SK-N-SH (cell line): ENCODE results near the gene CDC26. TPM values are rescaled to one million over a fixed set of nuclear protein-coding genes. Genes with fewer than 3 reads are reported as not detected.

Experiments used
- CTCF ChIA-PET: fragments of 300-600, 350-600 bp; formaldehyde crosslinking; extraction: SDS; loops from one replicate; lab custom pipeline; 2021; lab: Yijun Ruan, JAX
- POLR2A ChIA-PET: fragments of 350-600 bp; sonication (Branson Sonifier 250); formaldehyde crosslinking; extraction: SDS; loops from one replicate; lab custom pipeline; 2020; ENCODE audit warnings: antibody characterized with exemption, inconsistent platforms; lab: Yijun Ruan, JAX
- DNase-seq: peaks from one replicate; pipeline ENCODE4 v3.0.0; 2012
- H2AFZ ChIP-seq: fragments of 200-600 bp; sonication (generic); 2 replicates; pipeline ENCODE4 v1.8.1; 2016; ENCODE audit warnings: antibody characterized with exemption, mild to moderate bottlenecking, low read depth
- H3F3A ChIP-seq: fragments of 200-600 bp; sonication (generic); replicated peaks from 2 replicates; pipeline ENCODE3; 2016; ENCODE audit warnings: antibody characterized with exemption, mild to moderate bottlenecking; ENCODE audit not compliant: insufficient read depth
- H3K27ac ChIP-seq, 2 experiments: fragments of 200-500 bp in 1 of 2; fragments of 200-600 bp in 1 of 2; sonication (Bioruptor generic) in 1 of 2; sonication (generic), shearing (Covaris generic) in 1 of 2; 2 replicates each; pipeline versions ENCODE4 v1.5.1 to v1.6.1; 2014 to 2016; ENCODE audit warnings: low read depth in 2 of 2, inconsistent platforms in 1 of 2, low read length in 1 of 2, mild to moderate bottlenecking in 1 of 2, mixed read lengths in 1 of 2
- H3K27me3 ChIP-seq: fragments of 200-600 bp; sonication (generic), shearing (Covaris generic); 2 replicates; pipeline ENCODE4 v1.6.1; 2016; ENCODE audit warnings: mixed run types; ENCODE audit not compliant: insufficient read depth
- H3K36me3 ChIP-seq, 2 experiments: fragments of 200-500 bp in 1 of 2; fragments of 200-600 bp in 1 of 2; sonication (Bioruptor generic) in 1 of 2; sonication (generic) in 1 of 2; replicated peaks in 1 of 2; 2 replicates each; pipeline versions ENCODE3 to v1.5.1; 2014 to 2016; ENCODE audit warnings: low read length in 1 of 2, mild to moderate bottlenecking in 1 of 2; ENCODE audit not compliant: insufficient read depth in 2 of 2, control insufficient read depth in 1 of 2
- H3K4me1 ChIP-seq, 2 experiments: fragments of 200-500 bp in 1 of 2; fragments of 200-600 bp in 1 of 2; sonication (Bioruptor generic) in 1 of 2; sonication (generic), shearing (Covaris generic) in 1 of 2; 2 replicates each; pipeline versions ENCODE4 v1.5.1 to v1.6.1; 2014 to 2016; ENCODE audit warnings: low read depth in 1 of 2, low read length in 1 of 2, mixed run types in 1 of 2; ENCODE audit not compliant: insufficient read depth in 2 of 2, control insufficient read depth in 1 of 2
- H3K4me2 ChIP-seq: fragments of 200-600 bp; sonication (generic), shearing (Covaris generic); 2 replicates; pipeline ENCODE4 v1.6.1; 2017; ENCODE audit warnings: mixed run types
- H3K4me3 ChIP-seq, 2 experiments: fragments of 200-500 bp in 1 of 2; fragments of 200-600 bp in 1 of 2; sonication (Bioruptor generic) in 1 of 2; sonication (generic), shearing (Covaris generic) in 1 of 2; 2 replicates each; pipeline versions ENCODE4 v1.5.1 to v1.8.1; 2014 to 2016; ENCODE audit warnings: low read depth in 2 of 2, inconsistent platforms in 1 of 2, low read length in 1 of 2, mild to moderate bottlenecking in 1 of 2, mixed read lengths in 1 of 2, moderate library complexity in 1 of 2
- H3K79me2 ChIP-seq: fragments of 200-600 bp; sonication (generic); 2 replicates; pipeline ENCODE4 v1.8.1; 2017; ENCODE audit warnings: mild to moderate bottlenecking; ENCODE audit not compliant: insufficient read depth
- H3K9ac ChIP-seq: fragments of 200-600 bp; sonication (generic); 2 replicates; pipeline ENCODE4 v1.6.1; 2017; ENCODE audit warnings: mixed run types
- H3K9me2 ChIP-seq: fragments of 200-600 bp; sonication (generic); 2 replicates; pipeline ENCODE4 v1.6.1; 2017; ENCODE audit warnings: mixed run types
- H3K9me3 ChIP-seq: fragments of 200-600 bp; sonication (generic); 2 replicates; pipeline ENCODE4 v1.6.1; 2017; ENCODE audit warnings: mixed run types, mild to moderate bottlenecking, moderate library complexity
- H4K20me1 ChIP-seq: fragments of 200-600 bp; sonication (generic); 2 replicates; pipeline ENCODE4 v1.6.1; 2017; ENCODE audit warnings: mild to moderate bottlenecking, mixed run types; ENCODE audit not compliant: insufficient read depth
- CTCF ChIP-seq: fragments of 200-600 bp; sonication (generic); IDR thresholded peaks from 2 replicates; pipeline ENCODE4 v1.6.1; 2017; ENCODE audit warnings: antibody characterized with exemption, mild to moderate bottlenecking, moderate library complexity
- EP300 ChIP-seq, 2 experiments: IDR thresholded peaks; 2 replicates each; pipeline versions ENCODE4 v1.4.0 to v1.6.1; 2012; ENCODE audit warnings: borderline replicate concordance in 1 of 2, low read depth in 1 of 2, low read length in 1 of 2
- FOSL2 ChIP-seq: IDR thresholded peaks from 2 replicates; pipeline ENCODE4 v1.4.0; 2012; ENCODE audit warnings: low read depth, mild to moderate bottlenecking, moderate library complexity, borderline replicate concordance
- FOXM1 ChIP-seq: IDR thresholded peaks from 2 replicates; pipeline ENCODE4 v1.4.0; 2012; ENCODE audit warnings: low read depth, mild to moderate bottlenecking
- GATA2 ChIP-seq: sonication (generic); formaldehyde crosslinking; IDR thresholded peaks from 2 replicates; pipeline ENCODE4 v1.5.0; 2020; ENCODE audit warnings: mild to moderate bottlenecking, missing genetic modification reagents
- JUND ChIP-seq: IDR thresholded peaks from 2 replicates; pipeline ENCODE4 v1.4.0; 2012
- MAX ChIP-seq: IDR thresholded peaks from 2 replicates; pipeline ENCODE4 v1.4.0; 2012; ENCODE audit warnings: low read depth
- MEF2A ChIP-seq: IDR thresholded peaks from 2 replicates; pipeline ENCODE4 v1.4.0; 2012; ENCODE audit warnings: low read depth, borderline replicate concordance
- NRF1 ChIP-seq: IDR thresholded peaks from 2 replicates; pipeline ENCODE4 v1.6.1; 2012; ENCODE audit warnings: low read depth, mild to moderate bottlenecking, low read length
- PBX3 ChIP-seq: IDR thresholded peaks from 2 replicates; pipeline ENCODE4; 2012
- RCOR1 ChIP-seq: fragments of 150-350 bp; IDR thresholded peaks from 2 replicates; pipeline ENCODE4 v1.6.1; 2017; ENCODE audit warnings: antibody characterized with exemption, low read length
- REST ChIP-seq: IDR thresholded peaks from 2 replicates; pipeline ENCODE4 v1.6.1; 2012; ENCODE audit warnings: mild to moderate bottlenecking, low read depth, low read length, moderate library complexity
- RFX5 ChIP-seq: IDR thresholded peaks from 2 replicates; pipeline ENCODE4 v1.6.1; 2012; ENCODE audit warnings: mild to moderate bottlenecking, improper control_type of control experiment, low read length
- TEAD4 ChIP-seq: IDR thresholded peaks from 2 replicates; pipeline ENCODE4 v1.4.0; 2012; ENCODE audit warnings: mild to moderate bottlenecking, borderline replicate concordance; ENCODE audit not compliant: insufficient read depth
- USF1 ChIP-seq: IDR thresholded peaks from 2 replicates; pipeline ENCODE4 v1.4.0; 2012; ENCODE audit warnings: low read depth, borderline replicate concordance
- USF2 ChIP-seq: fragments of 150-350 bp; IDR thresholded peaks from 2 replicates; pipeline ENCODE4 v1.6.1; 2017; ENCODE audit warnings: antibody characterized with exemption, low read length, low read depth, borderline replicate concordance
- YY1 ChIP-seq: IDR thresholded peaks from 2 replicates; pipeline ENCODE4 v1.4.0; 2012; ENCODE audit warnings: low read depth, mild to moderate bottlenecking
- WGBS: methylation state at CpG from one replicate; pipeline ENCODE4 v1.1.6; 2017; ENCODE audit warnings: low lambda C conversion rate; 5-methylcytosine and 5-hydroxymethylcytosine counted together
- polyA plus RNA-seq, 3 experiments: library from polyadenylated mRNA; depleted of rRNA; stranded (reverse); fragments of >200 nt; gene quantifications; 2 replicates each; pipeline ENCODE4 v1.2.3, GENCODE V29; 2012

The CDC26 gene
- polyA plus RNA-seq, 1 of the 3 experiments (the other 2 are of a cell fraction), result 31.0 TPM

GRCh38 chr9:113289091-113289490 is 13.7 kb upstream of the CDC26 start (continued):
- TF ChIP-seq CTCF (no peak), RFX5 (no peak), TEAD4 (no peak), MEF2A (no peak), REST (no peak)

- peaks cover 26% of the 10 kb centered on the region for H3K79me2 ChIP-seq
- TF ChIP-seq GATA2 (CRISPR knock-in tag) (no peak), MAX (no peak), YY1 (no peak), FOXM1 (no peak), PBX3 (no peak), USF1 (no peak), JUND (no peak), USF2 (no peak), FOSL2 (no peak), NRF1 (no peak), RCOR1 (no peak), TEAD4 (no peak), EP300 (IDR thresholded peaks at IDR 0.05; ENCODE audit: borderline replicate concordance in 1 of 2, low read depth in 1 of 2, low read length in 1 of 2) (no peak)
- peaks cover 8% of the 10 kb centered on the region for H3F3A ChIP-seq
- H3K36me3 ChIP-seq, result peaks cover 82 to 84% of the 10 kb centered on the region in 2 experiments
- H3K4me3 ChIP-seq, result no peak overlapping the region
- H3K27ac ChIP-seq, result no peak overlapping the region
- CTCF ChIA-PET, result no interaction called here
- no peaks in the 10 kb centered on the region for H3K9me3 ChIP-seq
- no peak for DNase-seq
- H2AFZ ChIP-seq, result no peak overlapping the region
- POLR2A ChIA-PET, result no interaction called here
- H3K4me2 ChIP-seq, result no peak overlapping the region
- no peaks in the 10 kb centered on the region for H4K20me1 ChIP-seq
- 98% methylated on average over 4 of the region's 4 CpGs for WGBS
- no peaks in the 10 kb centered on the region for H3K27me3 ChIP-seq
- H3K4me1 ChIP-seq, result peaks cover 5 to 7% of the 10 kb centered on the region in 2 experiments; a peak in 3 of 4 replicates
- no peaks in the 10 kb centered on the region for H3K9me2 ChIP-seq
- no peak overlapping the region for H3K9ac ChIP-seq
Measured at GRCh38 chr9:113281356-113281755, 6.0 kb upstream of the CDC26 start.
